Heart left ventricle (tissue), 16 donors: Measurements from ENCODE around the gene IL23A. TPM values are rescaled to one million over a fixed set of nuclear protein-coding genes. Genes with fewer than 3 reads are reported as not detected.

Experiments used
- ATAC-seq, 4 donors: fragments of 200-7000 bp; cut with Tn5 transposase; one replicate each; pipeline ENCODE4 v1.9.1; 2020 to 2022; ENCODE audit warnings: moderate library complexity in 4 of 4, mild to moderate bottlenecking in 3 of 4, moderate number of reproducible peaks in 1 of 4
- DNase-seq, 5 donors: peaks; one replicate each; pipeline ENCODE4 v3.0.0-alpha.2; 2020
- H3K27ac ChIP-seq, 12 donors: fragments of 200-600 bp; sonication (generic) in 4 of 12; one replicate each; pipeline versions ENCODE4 v1.5.0 to v1.8.0; 2016 to 2022; ENCODE audit warnings: mild to moderate bottlenecking in 2 of 12
- H3K27me3 ChIP-seq, 9 donors: fragments of 200-600 bp; sonication (generic) in 2 of 9; one replicate each; pipeline versions ENCODE4 v1.5.1 to v1.8.0; 2016 to 2022; ENCODE audit warnings: mild to moderate bottlenecking in 3 of 9
- H3K36me3 ChIP-seq, 9 donors: fragments of 200-600 bp; sonication (generic) in 2 of 9; one replicate each; pipeline versions ENCODE4 v1.5.0 to v1.8.0; 2018 to 2022; ENCODE audit warnings: mild to moderate bottlenecking in 2 of 9
- H3K4me1 ChIP-seq, 12 donors: fragments of 200-600 bp; sonication (generic) in 4 of 12; one replicate each; pipeline versions ENCODE4 v1.5.0 to v1.8.0; 2016 to 2022; ENCODE audit warnings: mild to moderate bottlenecking in 3 of 12
- H3K4me3 ChIP-seq, 12 donors: fragments of 200-600 bp; sonication (generic) in 4 of 12; one replicate each; pipeline versions ENCODE4 v1.5.0 to v1.8.0; 2017 to 2022; ENCODE audit warnings: mild to moderate bottlenecking in 9 of 12, moderate library complexity in 4 of 12
- H3K9me3 ChIP-seq, 12 donors: fragments of 200-600 bp; sonication (generic) in 4 of 12; one replicate each; pipeline versions ENCODE4 v1.5.0 to v1.8.0; 2016 to 2022; ENCODE audit warnings: mild to moderate bottlenecking in 1 of 12
- POLR2A ChIP-seq, 2 donors: fragments of 450-650 bp; IDR thresholded peaks; one replicate each; pipeline ENCODE4 v1.6.1; 2017; ENCODE audit warnings: antibody characterized with exemption in 2 of 2, mild to moderate bottlenecking in 2 of 2, moderate library complexity in 2 of 2
- WGBS, 4 donors: extraction: QIAGEN DNeasy Blood & Tissue Kit in 2 of 4; methylation state at CpG; one replicate each; pipeline versions ENCODE4 v1.1.5 to v1.1.7; 2013 to 2018; 5-methylcytosine and 5-hydroxymethylcytosine counted together
- intact Hi-C, 10 donors: fragments of 100-400 bp; cut with DNase I; formaldehyde crosslinking; loops; one replicate each; pipeline versions ENCODE4 v1.11.1 to v1.14.2; 2022
- polyA plus RNA-seq, 2 donors: library from polyadenylated mRNA; stranded (reverse); fragments of 200-250 nt; gene quantifications; one replicate each; pipeline ENCODE4 v1.2.3, GENCODE V29; 2013
- total RNA-seq, 9 donors: library from RNA; depleted of rRNA in 2 of 9; stranded (reverse); fragments of >200 nt in 2 of 9; fragmentation: NEBNext Ultra II Directional in 3 of 9; extraction: Animal tissue kit (Norgen Biotek cat#: 25700) in 3 of 9; gene quantifications; one replicate each; pipeline versions ENCODE4 v1.1.0 to v1.2.4, GENCODE V29; 2016 to 2023
- TF ChIP-seq, protein P1 (sequence below), 12 donors: fragments of 200-600 bp; sonication (generic) in 4 of 12; IDR thresholded peaks; one replicate each; pipeline versions ENCODE4 v1.5.0 to v1.8.0; 2018 to 2022; ENCODE audit warnings: antibody characterized with exemption in 12 of 12, mild to moderate bottlenecking in 5 of 12
- donor health status: ischemic (EF 13 %, LVEDD 7.1; RV severe dilation, severe dysfunction).
- donor health status: healthy with polysubstance abuse.
- donor health status: DM: no; HTN: yes; CAD: no.
- donor health status: DM: no; HTN: no; CAD: no.
- donor health status: ischemic (EF 25% LVEDD 6.9; RV normal size, moderate dysfunction).
- donor health status: ischemic (EF 25% LVEDD 5.7; RV mildly dilated, moderate dysfunction).
- donor health status: healthy.
- donor health status: DM: yes; HTN: yes; CAD: no.
- donor health status: ischemic (EF 35%, LVEDD 5.7; RV mildly dilated, moderate dysfunction).
- donor health status: nonischemic (EF 11% LVEDD 7.7; RV severe dilation, severe dysfunction).
- donor health status: DM: yes; HTN: yes; CAD: no.
- donor health status: PGD.
- donor health status: ischemic (EF 29% LVEDD 5.4; RV normal size, mild dysfunction).
- donor health status: nonischemic (EF 23%, LVEDD 6.1; RV moderate dilation, normal function).

Gene IL23A
- total and polyA plus RNA-seq, 11 donors: 0.29 to 0.69 TPM; not detected in 9

DNA sequence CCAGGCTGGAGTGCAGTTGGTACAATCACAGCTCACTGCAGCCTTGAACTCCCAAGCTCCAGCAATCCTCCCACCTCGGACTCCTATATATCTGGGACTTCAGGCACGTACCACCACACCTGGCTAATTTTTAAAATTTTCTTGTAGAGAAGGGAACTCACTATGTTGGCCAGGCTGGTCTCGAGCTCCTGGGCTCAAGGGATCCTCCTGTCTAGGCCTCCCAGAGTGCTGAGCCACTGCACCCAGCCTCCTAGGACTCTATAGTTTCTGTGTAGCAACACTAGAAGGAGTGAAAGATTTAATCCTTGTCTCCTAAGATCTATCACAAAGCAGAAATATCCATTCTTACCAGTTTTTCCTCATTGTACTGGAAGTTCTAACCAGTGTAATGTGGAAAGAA, 28.3 kb downstream of the IL23A start:
- 84 to 91% (median 89%) methylated on average over 3 of the region's 3 CpGs for WGBS, 4 donors
- intact Hi-C loops: loop anchor here in 3 of 10 donors (10.0 kb wide), 3 partner anchors 78 to 98 kb away; partner anchors contain the start of genes MIP (in 1 of the 3), SPRYD4 (in 1 of the 3) and TIMELESS (in 1 of the 3)
- Histone ChIP-seq H3K36me3 (no peaks in the 10 kb centered on the region), H3K27me3 (no peaks in the 10 kb centered on the region), H3K4me1 (no peaks in the 10 kb centered on the region), H3K27ac (no peak overlapping the region), H3K9me3 (no peaks in the 10 kb centered on the region), H3K4me3 (no peak overlapping the region)
- DNase-seq (no peak), ATAC-seq (no peak)
- TF ChIP-seq, protein P1, sequence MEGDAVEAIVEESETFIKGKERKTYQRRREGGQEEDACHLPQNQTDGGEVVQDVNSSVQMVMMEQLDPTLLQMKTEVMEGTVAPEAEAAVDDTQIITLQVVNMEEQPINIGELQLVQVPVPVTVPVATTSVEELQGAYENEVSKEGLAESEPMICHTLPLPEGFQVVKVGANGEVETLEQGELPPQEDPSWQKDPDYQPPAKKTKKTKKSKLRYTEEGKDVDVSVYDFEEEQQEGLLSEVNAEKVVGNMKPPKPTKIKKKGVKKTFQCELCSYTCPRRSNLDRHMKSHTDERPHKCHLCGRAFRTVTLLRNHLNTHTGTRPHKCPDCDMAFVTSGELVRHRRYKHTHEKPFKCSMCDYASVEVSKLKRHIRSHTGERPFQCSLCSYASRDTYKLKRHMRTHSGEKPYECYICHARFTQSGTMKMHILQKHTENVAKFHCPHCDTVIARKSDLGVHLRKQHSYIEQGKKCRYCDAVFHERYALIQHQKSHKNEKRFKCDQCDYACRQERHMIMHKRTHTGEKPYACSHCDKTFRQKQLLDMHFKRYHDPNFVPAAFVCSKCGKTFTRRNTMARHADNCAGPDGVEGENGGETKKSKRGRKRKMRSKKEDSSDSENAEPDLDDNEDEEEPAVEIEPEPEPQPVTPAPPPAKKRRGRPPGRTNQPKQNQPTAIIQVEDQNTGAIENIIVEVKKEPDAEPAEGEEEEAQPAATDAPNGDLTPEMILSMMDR (IDR thresholded peaks at IDR 0.05): no peak
- no peak for TF ChIP-seq POLR2A (IDR thresholded peaks at IDR 0.05)

DNA sequence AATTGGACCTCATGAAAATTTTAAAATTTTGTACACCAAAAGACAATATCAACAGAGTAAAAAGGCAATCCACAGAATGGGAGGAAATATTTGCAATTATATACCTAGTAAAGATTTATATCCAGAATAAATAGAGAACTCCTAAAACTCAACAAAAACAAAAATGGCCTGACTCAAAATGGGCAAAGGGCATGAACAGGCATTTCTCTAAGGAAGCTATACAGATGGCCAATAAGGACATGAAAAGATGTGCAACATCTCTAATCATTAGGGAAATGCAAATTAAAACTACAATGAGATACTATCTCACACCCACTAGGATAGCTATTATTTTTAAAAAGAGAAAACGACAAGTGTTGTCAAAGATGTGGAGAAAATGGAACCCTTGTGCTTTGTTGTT, 34.8 kb downstream of the IL23A start:
- Histone ChIP-seq H3K36me3 (no peaks in the 10 kb centered on the region), H3K27ac (no peak overlapping the region), H3K4me1 (peaks cover 0 to 19% (median 0%) of the 10 kb centered on the region in 12 donors), H3K9me3 (peaks cover 0 to 7% (median 0%) of the 10 kb centered on the region in 12 donors), H3K27me3 (no peaks in the 10 kb centered on the region), H3K4me3 (no peak overlapping the region)
- no peak for DNase-seq
- intact Hi-C loops: no loop called here
- ATAC-seq: no peak
- WGBS, 4 donors: 97 to 98% (median 98%) methylated on average over 1 of the region's 1 CpG
- TF ChIP-seq, protein P1 (IDR thresholded peaks at IDR 0.05): no peak
- no peak for TF ChIP-seq POLR2A (IDR thresholded peaks at IDR 0.05)

DNA sequence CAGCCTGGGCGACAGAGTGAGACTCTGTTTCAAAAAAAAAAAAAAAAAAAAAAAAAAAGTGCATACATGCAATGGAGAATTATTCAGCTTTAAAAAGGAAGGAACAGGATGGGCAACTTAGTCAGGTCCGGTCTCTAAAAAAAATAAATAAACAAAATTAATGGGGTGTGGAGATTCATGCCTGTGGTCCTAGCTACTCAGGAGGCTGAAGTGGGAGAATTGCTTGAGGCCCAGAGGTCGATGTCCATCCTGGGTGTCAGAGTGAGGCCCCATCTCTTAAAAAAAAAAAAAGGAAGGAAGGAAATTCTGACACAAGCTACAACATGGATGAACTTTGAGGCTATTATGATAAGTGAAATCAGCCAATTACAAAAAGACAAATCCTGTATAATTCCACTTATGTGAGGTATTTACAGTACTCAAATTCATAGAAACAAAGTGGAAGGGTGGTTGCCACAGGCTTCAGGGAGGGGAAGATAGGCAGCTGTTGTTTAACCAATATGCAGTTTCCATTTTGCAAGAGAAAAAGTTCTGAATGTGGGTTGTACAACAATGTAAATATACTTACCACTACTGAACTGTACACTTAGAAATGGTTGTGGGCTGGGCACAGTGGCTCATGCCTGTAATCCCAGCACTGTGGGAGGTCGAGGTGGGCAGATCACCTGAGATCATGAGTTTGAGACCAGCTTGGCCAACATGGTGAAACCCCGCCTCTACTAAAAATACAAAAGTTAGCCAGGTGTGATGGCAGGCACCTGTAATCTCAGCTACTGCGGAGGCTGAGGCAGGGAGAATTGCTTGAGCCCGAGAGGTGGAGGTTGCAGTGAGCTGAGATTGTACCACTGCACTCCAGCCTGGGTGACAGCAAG, 36.3 kb downstream of the IL23A start:
- DNase-seq: no peak
- H3K4me1 ChIP-seq: peaks cover 0 to 19% (median 0%) of the 10 kb centered on the region in 12 donors
- ATAC-seq: no peak
- WGBS, 4 donors: 69 to 79% (median 76%) methylated on average over 7 of the region's 7 CpGs
- peaks cover 0 to 7% (median 0%) of the 10 kb centered on the region in 12 donors for H3K9me3 ChIP-seq
- H3K27ac ChIP-seq: no peak overlapping the region
- no peaks in the 10 kb centered on the region for H3K27me3 ChIP-seq
- TF ChIP-seq, protein P1 (IDR thresholded peaks at IDR 0.05): no peak
- no peak for TF ChIP-seq POLR2A (IDR thresholded peaks at IDR 0.05)
- no peak overlapping the region for H3K4me3 ChIP-seq
- intact Hi-C loops: no loop called here
- H3K36me3 ChIP-seq: no peaks in the 10 kb centered on the region

DNA sequence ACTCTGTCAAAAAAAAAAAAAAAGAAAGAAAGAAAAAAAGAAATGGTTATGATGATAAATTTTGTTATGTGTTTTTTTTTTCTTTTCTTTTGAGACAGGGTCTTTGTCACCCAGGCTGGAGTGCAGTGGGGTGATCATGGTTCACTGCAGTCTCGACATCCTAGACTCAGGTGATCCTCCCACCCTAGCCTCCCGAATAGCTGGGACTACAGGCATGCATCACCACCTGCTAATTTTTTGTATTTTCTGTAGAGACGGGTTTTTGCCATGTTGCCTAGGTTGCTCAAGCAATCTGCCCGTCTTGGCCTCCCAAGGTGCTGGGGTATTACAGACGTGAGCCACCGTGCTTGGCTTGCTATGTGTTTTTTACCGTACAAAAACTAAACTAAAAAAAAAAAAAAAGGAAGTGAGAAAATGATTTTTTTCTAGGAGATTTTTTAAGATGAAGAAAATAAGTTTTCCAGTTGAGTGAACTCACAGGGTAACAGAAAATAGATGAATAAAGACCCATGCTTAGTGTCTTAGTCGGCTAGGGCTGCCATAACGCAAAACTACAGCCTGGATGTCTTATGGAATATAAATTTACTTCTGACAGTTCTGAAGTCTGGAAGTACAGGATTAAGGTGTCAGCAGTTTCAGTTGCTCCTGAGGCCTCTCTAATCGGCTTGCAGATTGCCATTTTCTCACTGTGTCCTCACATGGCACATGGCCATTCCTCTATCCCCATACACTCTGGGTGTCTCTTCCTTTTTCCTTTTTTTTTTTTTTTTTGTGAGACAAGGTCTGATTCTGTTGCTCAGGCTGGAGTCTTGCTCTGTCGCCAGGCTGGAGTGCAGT, 37.1 kb downstream of the IL23A start:
- peaks cover 0 to 19% (median 0%) of the 10 kb centered on the region in 12 donors for H3K4me1 ChIP-seq
- intact Hi-C loops: no loop called here
- H3K27ac ChIP-seq: no peak overlapping the region
- no peak for TF ChIP-seq POLR2A (IDR thresholded peaks at IDR 0.05)
- TF ChIP-seq, protein P1 (IDR thresholded peaks at IDR 0.05): no peak
- no peak overlapping the region for H3K4me3 ChIP-seq
- DNase-seq (no peak), ATAC-seq (no peak)
- H3K9me3 ChIP-seq: peaks cover 0 to 7% (median 0%) of the 10 kb centered on the region in 12 donors
- H3K36me3 ChIP-seq: no peaks in the 10 kb centered on the region
- 79 to 87% (median 83%) methylated on average over 11 of the region's 11 CpGs for WGBS, 4 donors
- H3K27me3 ChIP-seq: no peaks in the 10 kb centered on the region
